NCI-H345 (cell line): ENCODE data around the gene SLC39A1.
"Not testable (repeated sequence)": the region's sequence is repeated elsewhere in the genome, so short reads cannot be mapped to it uniquely, and the experiment has no call there.

Experiments
- DNase-seq: peaks from one replicate; lab custom pipeline; 2025; lab: John Stamatoyannopoulos, UW

SLC39A1 gene

GRCh38 chr1:153932156-153933131 is 30.9 kb downstream of the SLC39A1 start:
- no peak for DNase-seq

GRCh38 chr1:153929981-153930948 is 33.1 kb downstream of the SLC39A1 start:
- DNase-seq: no peak

- DNase-seq: no peak
Measured at GRCh38 chr1:153929426-153929825, 33.9 kb downstream of the SLC39A1 start.

DNA sequence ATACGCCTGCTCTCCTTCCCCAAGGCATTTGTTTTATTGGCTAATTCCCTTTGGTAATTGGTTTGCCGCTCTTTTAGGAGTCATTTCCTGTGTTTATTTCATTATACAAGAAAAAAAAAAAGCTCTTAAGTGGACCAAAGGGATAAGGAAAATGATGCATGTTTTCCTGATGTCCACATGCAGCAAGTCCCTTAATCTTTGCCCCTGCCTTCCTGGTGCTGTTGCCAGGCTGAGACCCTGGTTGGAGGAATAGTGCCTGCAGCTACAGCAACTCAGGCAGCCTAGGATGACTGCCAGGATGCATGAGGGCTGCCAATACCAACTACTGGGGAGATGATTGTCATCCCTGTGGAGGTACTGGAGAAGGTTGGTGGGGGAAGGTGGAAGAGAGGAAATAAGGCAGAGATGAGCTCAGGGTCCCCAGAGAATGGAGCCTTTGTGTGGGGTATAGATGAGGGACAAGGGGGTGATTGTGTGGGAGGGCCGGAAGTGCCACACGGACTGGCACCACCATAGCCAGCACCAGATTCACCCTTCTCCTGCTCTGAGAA is 34.5 kb downstream of the SLC39A1 start:
- DNase-seq: no peak

DNA sequence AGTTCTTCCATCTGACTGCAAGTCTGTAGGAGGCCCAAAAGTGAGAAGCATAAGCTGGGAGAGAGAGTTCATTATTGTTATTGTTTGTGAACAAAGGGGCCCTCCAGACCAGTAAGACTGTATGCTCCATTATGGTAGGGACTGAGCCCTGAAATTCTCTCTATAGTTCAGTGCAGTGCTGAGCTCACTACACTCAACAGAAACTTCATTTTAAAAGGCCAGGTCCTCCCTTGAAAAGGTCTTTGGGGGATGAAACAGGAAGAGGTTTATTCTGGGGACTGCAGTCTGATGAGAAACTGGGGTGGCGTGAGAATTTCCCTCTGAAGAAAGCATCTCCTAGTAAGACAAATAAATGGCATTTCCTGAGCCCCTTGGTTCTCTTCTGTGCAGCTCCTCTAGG is 35.1 kb downstream of the SLC39A1 start:
- no peak for DNase-seq

- no peak for DNase-seq
Measured at GRCh38 chr1:153926405-153926804, 36.9 kb downstream of the SLC39A1 start.

GRCh38 chr1:153922972-153923925 is 40.1 kb downstream of the SLC39A1 start, which contains the start of gene GATAD2B:
Gene GATAD2B (minus strand): TSS chr1:153922972. CDS start chr1:153828347, 94,625 bp downstream.
- DNase-seq: peak; percentile 100

GRCh38 chr1:153922076-153922971 is 41.0 kb downstream of the SLC39A1 start:
- DNase-seq: peak; percentile 84

DNA sequence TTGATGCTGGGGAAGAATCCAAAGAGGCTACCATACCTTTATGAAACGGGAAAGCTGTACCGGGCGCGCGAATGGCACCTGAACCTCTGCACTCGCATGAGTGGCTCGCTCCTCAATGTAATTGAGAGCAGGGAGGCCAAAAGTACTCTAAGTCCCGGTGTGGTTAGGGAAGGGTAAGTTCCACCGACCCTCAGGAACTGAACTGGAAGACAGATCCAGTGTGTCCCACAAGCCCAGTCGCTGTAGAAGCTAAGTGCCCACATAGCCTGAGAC is 41.6 kb downstream of the SLC39A1 start:
- DNase-seq: no peak

DNA sequence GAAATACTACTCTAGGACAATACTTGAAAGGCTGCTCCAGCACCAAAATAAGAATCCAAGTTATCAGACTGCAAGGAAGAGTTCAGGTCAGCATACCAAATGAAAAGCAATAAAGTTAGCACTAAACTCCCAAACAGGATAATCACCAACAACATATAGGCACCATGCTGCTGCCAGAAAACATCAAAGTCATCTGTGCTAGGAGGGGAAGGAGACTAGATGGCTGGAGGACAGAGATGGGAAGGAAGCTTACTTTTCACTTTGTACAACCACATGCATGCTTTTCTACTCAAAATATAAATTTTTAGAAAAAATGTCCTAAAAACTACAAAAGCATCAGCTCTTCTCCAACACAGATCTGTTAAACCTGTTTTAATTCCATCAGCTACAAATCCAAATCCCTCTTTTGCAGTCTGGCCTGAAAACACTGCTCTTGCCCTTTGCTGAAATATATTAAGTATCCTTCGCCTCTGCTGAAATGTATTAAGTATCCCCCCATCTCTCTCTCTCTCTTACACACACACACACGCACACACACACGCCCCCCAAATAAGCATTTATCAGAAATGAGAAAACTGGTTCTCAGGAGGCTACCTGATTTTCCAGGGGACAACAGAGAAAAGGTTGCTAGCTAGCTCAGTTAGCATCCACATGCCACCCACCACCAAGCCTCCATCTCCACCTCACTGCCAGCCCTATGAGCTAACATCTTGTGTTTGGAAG is 42.1 kb downstream of the SLC39A1 start:
- DNase-seq: no peak

- no peak for DNase-seq
Measured at GRCh38 chr1:153919876-153920852, 43.2 kb downstream of the SLC39A1 start.

DNA sequence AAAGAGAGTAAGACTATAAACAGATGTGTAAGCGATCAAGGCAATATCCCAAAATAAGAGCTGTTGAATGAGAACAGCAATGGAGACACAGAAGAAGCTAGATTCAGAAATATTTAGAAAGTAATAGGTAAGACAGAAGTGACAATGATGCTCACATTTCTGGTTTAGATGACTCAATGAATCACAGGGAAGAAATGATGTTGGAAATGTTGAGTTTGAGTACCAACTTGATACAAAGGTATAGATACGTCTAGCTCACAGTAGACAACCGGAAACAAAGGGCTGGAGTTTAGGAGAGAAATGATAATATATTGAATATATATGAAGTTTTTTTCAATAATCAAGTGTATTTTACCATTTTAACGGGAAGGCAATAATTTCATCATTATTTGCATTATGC is 47.0 kb downstream of the SLC39A1 start:
- DNase-seq: no peak

- DNase-seq: no peak
Measured at GRCh38 chr1:153912349-153912748, 51.0 kb downstream of the SLC39A1 start.

DNA sequence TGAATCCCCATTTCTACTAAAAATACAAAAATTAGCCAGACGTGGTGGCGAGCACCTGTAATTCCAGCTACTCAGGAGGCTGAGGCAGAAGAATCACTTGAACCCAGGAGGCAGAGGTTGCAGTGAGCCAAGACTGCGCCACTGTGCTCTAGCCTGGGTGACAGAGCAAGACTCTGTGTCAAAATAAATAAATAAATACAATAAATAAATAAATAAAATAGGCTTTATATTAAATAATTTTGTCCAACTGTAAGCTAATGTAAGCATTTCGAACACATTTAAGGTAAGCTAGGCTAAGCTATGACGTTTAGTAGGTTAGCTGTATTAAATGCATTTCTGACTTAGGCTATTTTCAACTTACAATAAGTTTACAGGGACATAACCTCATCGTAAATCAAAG is 52.8 kb downstream of the SLC39A1 start:
- DNase-seq: not testable (repeated sequence)
